Neuronal stem cell (in vitro differentiated cells): ENCODE results near the gene NDEL1.
A peak's percentile ranks its signal among the peaks of the same experiment; 100 is the strongest.

Experiments
- DNase-seq: peaks from one replicate; pipeline ENCODE4 v3.0.0-alpha.2; 2013; ENCODE audit warnings: low spot score
- H2AFZ ChIP-seq: one replicate; pipeline ENCODE4 v1.6.1; 2013; ENCODE audit warnings: mild to moderate bottlenecking, low read length, inconsistent platforms
- H2AK5ac ChIP-seq: 2 replicates; pipeline ENCODE4 v1.6.1; 2013; ENCODE audit warnings: low read depth, mild to moderate bottlenecking, inconsistent platforms, low read length, moderate library complexity, mixed read lengths
- H2BK120ac ChIP-seq: 2 replicates; pipeline ENCODE4 v1.6.1; 2013; ENCODE audit warnings: low read depth, mild to moderate bottlenecking, inconsistent platforms, low read length, moderate library complexity, mixed read lengths
- H2BK12ac ChIP-seq: one replicate; pipeline ENCODE4 v1.6.1; 2013; ENCODE audit warnings: low read length, inconsistent platforms
- H2BK15ac ChIP-seq: 2 replicates; pipeline ENCODE4 v1.6.1; 2013; ENCODE audit warnings: mild to moderate bottlenecking, low read length, inconsistent platforms, mixed read lengths
- H2BK5ac ChIP-seq: one replicate; pipeline ENCODE4 v1.6.1; 2013; ENCODE audit warnings: inconsistent platforms, mild to moderate bottlenecking, low read length, moderate library complexity
- H3K14ac ChIP-seq: one replicate; pipeline ENCODE4 v1.6.1; 2013; ENCODE audit warnings: low read length, inconsistent platforms
- H3K18ac ChIP-seq: 2 replicates; pipeline ENCODE4 v1.6.1; 2013; ENCODE audit warnings: low read length, inconsistent platforms
- H3K23ac ChIP-seq: 2 replicates; pipeline ENCODE4 v1.6.1; 2013; ENCODE audit warnings: low read depth, mild to moderate bottlenecking, mixed read lengths, low read length, inconsistent platforms; ENCODE audit not compliant: poor library complexity
- H3K27ac ChIP-seq: replicated peaks from 3 replicates; pipeline ENCODE4 v1.5.1; 2013; ENCODE audit warnings: low read length, inconsistent platforms
- H3K27me3 ChIP-seq, 3 experiments: 2 replicates each; pipeline ENCODE4 v1.6.1; 2013; ENCODE audit warnings: low read length in 3 of 3, mild to moderate bottlenecking in 2 of 3, inconsistent platforms in 1 of 3, low read depth in 1 of 3, mixed read lengths in 1 of 3, moderate library complexity in 1 of 3; ENCODE audit not compliant: control insufficient read depth in 3 of 3, insufficient read depth in 3 of 3
- H3K36me3 ChIP-seq, 2 donors: replicated peaks in 1 of 2; 2 replicates each; pipeline ENCODE4 v1.6.1; 2013; ENCODE audit warnings: low read length in 2 of 2; ENCODE audit not compliant: control insufficient read depth in 2 of 2, insufficient read depth in 2 of 2
- H3K4ac ChIP-seq: 2 replicates; pipeline ENCODE4 v1.6.1; 2013; ENCODE audit warnings: inconsistent platforms, mild to moderate bottlenecking, low read length, moderate library complexity
- H3K4me1 ChIP-seq, 2 donors: 1 replicate in 1 of 2; 2 replicates in 1 of 2; pipeline ENCODE4 v1.6.1; 2013; ENCODE audit warnings: low read length in 2 of 2, low read depth in 1 of 2; ENCODE audit not compliant: control insufficient read depth in 2 of 2, insufficient read depth in 1 of 2
- H3K4me2 ChIP-seq: one replicate; pipeline ENCODE4 v1.6.1; 2013; ENCODE audit warnings: mild to moderate bottlenecking, low read length, inconsistent platforms; ENCODE audit not compliant: insufficient read depth, poor library complexity, severe bottlenecking
- H3K4me3 ChIP-seq, 2 donors: 2 replicates each; pipeline ENCODE4 v1.5.1; 2013; ENCODE audit warnings: low read length in 2 of 2, mild to moderate bottlenecking in 2 of 2, inconsistent platforms in 1 of 2, moderate library complexity in 1 of 2
- H3K79me1 ChIP-seq: one replicate; pipeline ENCODE4 v1.6.1; 2013; ENCODE audit warnings: low read depth, mild to moderate bottlenecking, inconsistent platforms, low read length, moderate library complexity
- H3K9ac ChIP-seq: one replicate; pipeline ENCODE4 v1.6.1; 2013; ENCODE audit warnings: mild to moderate bottlenecking, low read depth, low read length, inconsistent platforms; ENCODE audit not compliant: poor library complexity
- H3K9me3 ChIP-seq, 2 donors: replicated peaks in 1 of 2; 2 replicates each; pipeline versions ENCODE3 to v1.6.1; 2013; ENCODE audit warnings: low read length in 2 of 2, mild to moderate bottlenecking in 2 of 2, inconsistent platforms in 1 of 2, low read depth in 1 of 2, mixed read lengths in 1 of 2, moderate library complexity in 1 of 2; ENCODE audit not compliant: control insufficient read depth in 2 of 2, insufficient read depth in 1 of 2
- H4K8ac ChIP-seq: one replicate; pipeline ENCODE4 v1.6.1; 2013; ENCODE audit warnings: low read depth, mild to moderate bottlenecking, inconsistent platforms, low read length, moderate library complexity
- H4K91ac ChIP-seq: one replicate; pipeline ENCODE4 v1.6.1; 2013; ENCODE audit warnings: low read length, low read depth, mild to moderate bottlenecking, inconsistent platforms; ENCODE audit not compliant: poor library complexity
- WGBS, 2 donors: extraction: QIAGEN DNeasy Blood & Tissue Kit; methylation state at CpG; one replicate each; pipeline ENCODE4 v1.1.7; 2013; ENCODE audit warnings: missing lambda C conversion rate in 2 of 2, mixed read lengths in 1 of 2; ENCODE audit not compliant: insufficient read length in 2 of 2, insufficient replicate concordance in 1 of 2; ENCODE audit errors: extremely low coverage in 2 of 2; 5-methylcytosine and 5-hydroxymethylcytosine counted together

Gene NDEL1

DNA sequence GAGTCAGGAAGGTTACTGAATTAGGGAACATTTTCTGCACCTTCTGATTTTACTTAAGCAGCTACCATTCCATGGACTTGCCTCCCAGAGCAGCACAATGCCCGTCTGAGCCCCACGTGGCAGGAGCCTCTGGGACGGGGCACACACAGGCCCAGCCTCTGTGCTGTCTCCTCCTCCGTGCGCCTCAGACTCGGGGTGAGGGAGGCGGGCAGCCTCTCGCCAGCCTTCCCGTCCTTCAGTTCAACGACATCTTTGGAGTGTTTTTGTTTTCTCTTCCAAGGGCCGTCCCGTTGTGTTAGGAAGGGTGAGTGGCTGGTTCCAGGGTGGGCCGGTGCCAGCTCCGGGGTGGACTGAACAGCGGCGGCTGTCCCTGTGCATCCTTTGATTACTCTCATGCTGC lies 31.8 kb downstream of the NDEL1 start:
- no peak for DNase-seq
- Histone ChIP-seq H3K4me3 (no peak overlapping the region), H3K79me1 (no peaks in the 10 kb centered on the region), H2BK15ac (no peak overlapping the region), H3K9me3 (peaks cover 0 to 2% of the 10 kb centered on the region in 2 donors), H3K27ac (no peak overlapping the region), H2AK5ac (no peak overlapping the region), H2BK5ac (no peak overlapping the region), H3K23ac (no peak overlapping the region), H2AFZ (no peak overlapping the region), H3K36me3 (peaks cover 7 to 83% of the 10 kb centered on the region in 2 donors), H4K8ac (no peak overlapping the region), H3K18ac (no peak overlapping the region), H3K4ac (no peak overlapping the region), H3K4me1 (no peaks in the 10 kb centered on the region), H2BK120ac (no peak overlapping the region), H3K4me2 (no peak overlapping the region), H3K14ac (no peak overlapping the region), H2BK12ac (no peak overlapping the region), H4K91ac (no peak overlapping the region), H3K27me3 (no peaks in the 10 kb centered on the region), H3K9ac (peak overlapping the region; percentile 50)
- WGBS, 2 donors = no CpG with 5 or more reads among the region's 16 CpGs

DNA sequence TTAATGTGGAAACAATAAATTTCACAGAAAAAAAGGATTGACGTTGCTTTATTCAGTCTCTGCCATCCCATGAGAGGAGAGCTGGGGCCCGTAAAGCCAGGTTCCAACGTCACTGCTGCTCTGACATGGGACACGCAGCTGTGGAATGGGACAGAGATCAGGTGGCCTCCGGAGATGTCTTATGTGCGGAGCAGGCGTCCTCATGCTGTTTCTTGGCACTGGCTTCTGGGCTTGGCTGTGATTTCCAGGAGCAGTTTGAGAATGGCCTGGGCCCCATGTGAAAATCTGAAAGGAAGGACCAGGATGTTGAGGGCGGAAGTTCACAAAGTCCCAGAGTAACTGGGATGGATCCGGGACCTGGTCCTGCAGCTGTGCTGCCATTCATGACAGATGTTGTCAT lies 32.4 kb downstream of the NDEL1 start:
- no peak overlapping the region for H4K8ac ChIP-seq
- H2BK15ac ChIP-seq = no peak overlapping the region
- no peak overlapping the region for H3K4me2 ChIP-seq
- no CpG with 5 or more reads among the region's 9 CpGs for WGBS, 2 donors
- H3K9me3 ChIP-seq = peaks cover 0 to 2% of the 10 kb centered on the region in 2 donors
- H3K23ac ChIP-seq = no peak overlapping the region
- H2AK5ac ChIP-seq = no peak overlapping the region
- no peak overlapping the region for H3K27ac ChIP-seq
- H3K27me3 ChIP-seq = no peaks in the 10 kb centered on the region
- H3K18ac ChIP-seq = no peak overlapping the region
- H3K4me3 ChIP-seq = no peak overlapping the region
- H3K9ac ChIP-seq = no peak overlapping the region
- peaks cover 7 to 83% of the 10 kb centered on the region in 2 donors for H3K36me3 ChIP-seq
- no peaks in the 10 kb centered on the region for H3K4me1 ChIP-seq
- no peak overlapping the region for H3K4ac ChIP-seq
- H3K79me1 ChIP-seq = no peaks in the 10 kb centered on the region
- no peak for DNase-seq
- no peak overlapping the region for H4K91ac ChIP-seq
- H2BK5ac ChIP-seq = no peak overlapping the region
- H2BK120ac ChIP-seq = no peak overlapping the region
- H3K14ac ChIP-seq = no peak overlapping the region
- H2BK12ac ChIP-seq = no peak overlapping the region
- no peak overlapping the region for H2AFZ ChIP-seq

DNA sequence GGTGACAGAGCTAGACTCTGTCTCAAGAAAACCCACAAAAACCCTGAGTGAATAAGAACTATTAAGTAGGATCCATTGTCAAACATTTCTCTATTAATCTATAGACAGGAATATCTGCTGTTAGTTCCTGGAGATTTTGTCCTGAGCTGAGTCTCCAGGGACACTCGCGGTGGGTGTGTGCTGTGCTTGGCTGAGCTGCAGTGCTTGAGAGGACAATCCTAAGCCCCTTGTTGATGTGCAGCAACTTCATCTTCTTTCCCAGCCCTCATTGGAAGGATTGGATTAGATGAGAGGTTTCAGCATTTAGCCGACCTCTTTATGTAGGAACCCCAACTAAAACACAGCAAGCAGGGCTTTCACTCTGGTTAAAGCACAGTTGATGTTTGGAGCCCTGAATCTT lies 33.3 kb downstream of the NDEL1 start:
- H3K4me1 ChIP-seq = no peaks in the 10 kb centered on the region
- H4K8ac ChIP-seq = no peak overlapping the region
- H4K91ac ChIP-seq = no peak overlapping the region
- H3K4me3 ChIP-seq = no peak overlapping the region
- no peak overlapping the region for H3K4me2 ChIP-seq
- H2AFZ ChIP-seq = no peak overlapping the region
- no peaks in the 10 kb centered on the region for H3K79me1 ChIP-seq
- H3K14ac ChIP-seq = no peak overlapping the region
- H3K27me3 ChIP-seq = no peaks in the 10 kb centered on the region
- no peak overlapping the region for H3K18ac ChIP-seq
- DNase-seq = no peak
- H2BK15ac ChIP-seq = no peak overlapping the region
- no peak overlapping the region for H3K4ac ChIP-seq
- H3K36me3 ChIP-seq = peaks cover 13 to 83% of the 10 kb centered on the region in 2 donors
- H3K23ac ChIP-seq = no peak overlapping the region
- H2BK12ac ChIP-seq = no peak overlapping the region
- H3K9ac ChIP-seq = no peak overlapping the region
- no CpG with 5 or more reads among the region's 3 CpGs for WGBS, 2 donors
- no peak overlapping the region for H2BK120ac ChIP-seq
- H3K9me3 ChIP-seq = peaks cover 0 to 2% of the 10 kb centered on the region in 2 donors
- H3K27ac ChIP-seq = no peak overlapping the region
- H2BK5ac ChIP-seq = no peak overlapping the region
- H2AK5ac ChIP-seq = no peak overlapping the region

DNA sequence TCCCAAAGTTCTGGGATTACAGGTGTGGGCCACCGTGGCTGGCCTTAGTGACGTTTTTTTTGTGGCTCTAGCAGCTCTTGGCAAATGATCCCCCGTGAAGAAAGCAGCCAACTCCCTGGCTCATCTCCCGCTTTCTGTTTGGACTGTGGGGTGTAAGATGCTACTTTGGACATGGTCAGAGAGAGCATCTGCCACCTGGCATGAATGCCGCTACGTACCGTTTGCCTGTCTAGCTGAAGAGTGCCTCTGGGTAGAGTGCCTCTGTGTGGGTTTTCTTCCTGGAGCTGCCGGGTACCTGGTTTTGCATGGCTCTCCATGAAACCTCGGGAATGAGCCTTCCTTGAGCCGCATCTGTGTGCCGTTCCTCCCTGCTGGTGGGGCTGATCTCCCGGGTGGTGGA lies 34.3 kb downstream of the NDEL1 start:
- no peak overlapping the region for H2BK15ac ChIP-seq
- H3K18ac ChIP-seq = no peak overlapping the region
- DNase-seq = no peak
- no peak overlapping the region for H3K4ac ChIP-seq
- H2BK12ac ChIP-seq = no peak overlapping the region
- H3K9ac ChIP-seq = no peak overlapping the region
- H2BK120ac ChIP-seq = no peak overlapping the region
- H2BK5ac ChIP-seq = no peak overlapping the region
- no peak overlapping the region for H4K91ac ChIP-seq
- H3K4me2 ChIP-seq = no peak overlapping the region
- no peak overlapping the region for H4K8ac ChIP-seq
- no peaks in the 10 kb centered on the region for H3K27me3 ChIP-seq
- H3K27ac ChIP-seq = no peak overlapping the region
- H3K4me3 ChIP-seq = no peak overlapping the region
- H3K79me1 ChIP-seq = no peaks in the 10 kb centered on the region
- H2AFZ ChIP-seq = no peak overlapping the region
- no peak overlapping the region for H3K14ac ChIP-seq
- H3K36me3 ChIP-seq = peaks cover 19 to 83% of the 10 kb centered on the region in 2 donors
- H2AK5ac ChIP-seq = no peak overlapping the region
- no peaks in the 10 kb centered on the region for H3K4me1 ChIP-seq
- WGBS, 2 donors = no CpG with 5 or more reads among the region's 12 CpGs
- peaks cover 0 to 2% of the 10 kb centered on the region in 2 donors for H3K9me3 ChIP-seq
- H3K23ac ChIP-seq = no peak overlapping the region
